Astrocyte of the cerebellum (primary cell): ENCODE data around the gene C1orf159.
"Not testable (repeated sequence)": the region's sequence is repeated elsewhere in the genome, so short reads cannot be mapped to it uniquely, and the experiment has no call there.

Source experiments
- DNase-seq: peaks from one replicate; pipeline ENCODE4 v3.0.0-alpha.2; 2011; ENCODE audit warnings: low read depth
- H3K4me3 ChIP-seq: 2 replicates; pipeline ENCODE4 v1.5.1; 2011; ENCODE audit warnings: mild to moderate bottlenecking, low read depth, low read length, moderate library complexity
- CTCF ChIP-seq: IDR thresholded peaks from 2 replicates; pipeline ENCODE4 v1.5.1; 2012; ENCODE audit warnings: low read length, low read depth, moderate library complexity, mild to moderate bottlenecking; ENCODE audit errors: missing control alignments
- in situ Hi-C: cut with HindIII; loops from 2 replicates; pipeline ENCODE4 v1.10.0; 2017; ENCODE audit warnings: low sequenced_read_pairs

Gene C1orf159

GRCh38 chr1:1101503-1101902, 14.4 kb downstream of the C1orf159 start:
- in situ Hi-C loops: no loop called here
- no peak for DNase-seq
- TF ChIP-seq CTCF: no peak
- H3K4me3 ChIP-seq: no peak overlapping the region

GRCh38 chr1:1100296-1100695, 15.6 kb downstream of the C1orf159 start:
- no peak for TF ChIP-seq CTCF
- DNase-seq: no peak
- in situ Hi-C loops: no loop called here
- no peak overlapping the region for H3K4me3 ChIP-seq

GRCh38 chr1:1099506-1100183, 16.2 kb downstream of the C1orf159 start:
- in situ Hi-C loops: no loop called here
- no peak for TF ChIP-seq CTCF
- no peak for DNase-seq
- no peak overlapping the region for H3K4me3 ChIP-seq

- DNase-seq: no peak
- in situ Hi-C loops: no loop called here
- no peak for TF ChIP-seq CTCF
- no peak overlapping the region for H3K4me3 ChIP-seq
These were observed 17.0 kb downstream of the C1orf159 start for GRCh38 chr1:1098681-1099421.

- in situ Hi-C loops, DNase-seq, H3K4me3 ChIP-seq: not testable (repeated sequence)
These were observed 19.8 kb downstream of the C1orf159 start for GRCh38 chr1:1096136-1096535.

- no peak overlapping the region for H3K4me3 ChIP-seq
- no peak for DNase-seq
- no peak for TF ChIP-seq CTCF
- in situ Hi-C loops: no loop called here
These were observed 20.9 kb downstream of the C1orf159 start for GRCh38 chr1:1094981-1095380.

- no peak for TF ChIP-seq CTCF
- no peak for DNase-seq
- no peak overlapping the region for H3K4me3 ChIP-seq
- in situ Hi-C loops: no loop called here
These were observed 22.3 kb downstream of the C1orf159 start for GRCh38 chr1:1093610-1093943.
